PFSK-1 (cell line): ENCODE measurements around the gene MFAP1.

Experiments used
- FOXP2 ChIP-seq: optimal IDR thresholded peaks from 2 replicates; pipeline ENCODE3; 2011; ENCODE audit warnings: borderline replicate concordance, control low read depth, inconsistent platforms; ENCODE audit not compliant: insufficient read depth; ENCODE audit errors: extremely low read length, extremely low read depth
- POLR2AphosphoS5 ChIP-seq: IDR thresholded peaks from 2 replicates; pipeline ENCODE4 v1.6.1; 2012; ENCODE audit warnings: low read depth, mild to moderate bottlenecking, control low read depth, low read length, moderate library complexity
- SIN3A ChIP-seq: IDR thresholded peaks from 2 replicates; pipeline ENCODE4 v1.6.1; 2012; ENCODE audit warnings: mild to moderate bottlenecking, low read length, moderate library complexity, borderline replicate concordance; ENCODE audit not compliant: insufficient read depth
- TAF1 ChIP-seq: IDR thresholded peaks from 2 replicates; pipeline ENCODE4 v1.6.1; 2012; ENCODE audit warnings: low read length, control low read depth, borderline replicate concordance; ENCODE audit not compliant: insufficient read depth
- TF ChIP-seq, protein P1 (sequence below), 2 experiments: IDR thresholded peaks; 2 replicates each; pipeline versions ENCODE4 v1.6.1 to v1.8.0; 2011 to 2012; ENCODE audit warnings: low read depth in 2 of 2, low read length in 2 of 2, control low read depth in 1 of 2, inconsistent platforms in 1 of 2, mild to moderate bottlenecking in 1 of 2, moderate library complexity in 1 of 2; ENCODE audit not compliant: insufficient read depth in 1 of 2

The MFAP1 gene

DNA sequence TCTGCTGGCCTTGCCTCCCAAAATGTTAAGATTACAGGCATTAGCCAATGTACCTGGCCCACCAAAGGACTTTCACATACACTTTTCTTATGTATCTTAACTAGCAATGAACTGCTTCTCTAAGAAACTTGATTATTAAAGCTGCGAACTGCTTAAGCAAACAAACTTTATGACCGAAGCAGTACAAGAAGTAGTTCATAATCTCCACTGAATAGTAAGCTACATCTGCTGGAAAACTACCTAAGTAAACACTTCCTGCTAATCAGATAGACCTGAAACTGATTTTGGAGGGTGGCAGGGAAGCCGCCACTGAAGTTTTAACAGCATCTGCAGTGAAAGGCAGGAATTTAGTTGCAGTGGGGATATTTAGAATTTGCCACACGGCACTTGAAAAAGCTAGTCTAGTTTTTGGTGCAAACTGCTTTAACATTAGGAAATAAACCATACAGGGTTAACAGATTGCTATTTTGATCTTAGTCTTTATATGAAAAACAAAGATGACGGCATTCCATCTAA, 16.0 kb downstream of the MFAP1 start:
- TF ChIP-seq SIN3A = no peak
- TF ChIP-seq POLR2AphosphoS5 = no peak
- no peak for TF ChIP-seq FOXP2
- TF ChIP-seq, protein P1, sequence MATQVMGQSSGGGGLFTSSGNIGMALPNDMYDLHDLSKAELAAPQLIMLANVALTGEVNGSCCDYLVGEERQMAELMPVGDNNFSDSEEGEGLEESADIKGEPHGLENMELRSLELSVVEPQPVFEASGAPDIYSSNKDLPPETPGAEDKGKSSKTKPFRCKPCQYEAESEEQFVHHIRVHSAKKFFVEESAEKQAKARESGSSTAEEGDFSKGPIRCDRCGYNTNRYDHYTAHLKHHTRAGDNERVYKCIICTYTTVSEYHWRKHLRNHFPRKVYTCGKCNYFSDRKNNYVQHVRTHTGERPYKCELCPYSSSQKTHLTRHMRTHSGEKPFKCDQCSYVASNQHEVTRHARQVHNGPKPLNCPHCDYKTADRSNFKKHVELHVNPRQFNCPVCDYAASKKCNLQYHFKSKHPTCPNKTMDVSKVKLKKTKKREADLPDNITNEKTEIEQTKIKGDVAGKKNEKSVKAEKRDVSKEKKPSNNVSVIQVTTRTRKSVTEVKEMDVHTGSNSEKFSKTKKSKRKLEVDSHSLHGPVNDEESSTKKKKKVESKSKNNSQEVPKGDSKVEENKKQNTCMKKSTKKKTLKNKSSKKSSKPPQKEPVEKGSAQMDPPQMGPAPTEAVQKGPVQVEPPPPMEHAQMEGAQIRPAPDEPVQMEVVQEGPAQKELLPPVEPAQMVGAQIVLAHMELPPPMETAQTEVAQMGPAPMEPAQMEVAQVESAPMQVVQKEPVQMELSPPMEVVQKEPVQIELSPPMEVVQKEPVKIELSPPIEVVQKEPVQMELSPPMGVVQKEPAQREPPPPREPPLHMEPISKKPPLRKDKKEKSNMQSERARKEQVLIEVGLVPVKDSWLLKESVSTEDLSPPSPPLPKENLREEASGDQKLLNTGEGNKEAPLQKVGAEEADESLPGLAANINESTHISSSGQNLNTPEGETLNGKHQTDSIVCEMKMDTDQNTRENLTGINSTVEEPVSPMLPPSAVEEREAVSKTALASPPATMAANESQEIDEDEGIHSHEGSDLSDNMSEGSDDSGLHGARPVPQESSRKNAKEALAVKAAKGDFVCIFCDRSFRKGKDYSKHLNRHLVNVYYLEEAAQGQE (IDR thresholded peaks at IDR 0.05; ENCODE audit: insufficient read depth in 1 of 2, low read depth in 2 of 2, low read length in 2 of 2) = no peak
- no peak for TF ChIP-seq TAF1

DNA sequence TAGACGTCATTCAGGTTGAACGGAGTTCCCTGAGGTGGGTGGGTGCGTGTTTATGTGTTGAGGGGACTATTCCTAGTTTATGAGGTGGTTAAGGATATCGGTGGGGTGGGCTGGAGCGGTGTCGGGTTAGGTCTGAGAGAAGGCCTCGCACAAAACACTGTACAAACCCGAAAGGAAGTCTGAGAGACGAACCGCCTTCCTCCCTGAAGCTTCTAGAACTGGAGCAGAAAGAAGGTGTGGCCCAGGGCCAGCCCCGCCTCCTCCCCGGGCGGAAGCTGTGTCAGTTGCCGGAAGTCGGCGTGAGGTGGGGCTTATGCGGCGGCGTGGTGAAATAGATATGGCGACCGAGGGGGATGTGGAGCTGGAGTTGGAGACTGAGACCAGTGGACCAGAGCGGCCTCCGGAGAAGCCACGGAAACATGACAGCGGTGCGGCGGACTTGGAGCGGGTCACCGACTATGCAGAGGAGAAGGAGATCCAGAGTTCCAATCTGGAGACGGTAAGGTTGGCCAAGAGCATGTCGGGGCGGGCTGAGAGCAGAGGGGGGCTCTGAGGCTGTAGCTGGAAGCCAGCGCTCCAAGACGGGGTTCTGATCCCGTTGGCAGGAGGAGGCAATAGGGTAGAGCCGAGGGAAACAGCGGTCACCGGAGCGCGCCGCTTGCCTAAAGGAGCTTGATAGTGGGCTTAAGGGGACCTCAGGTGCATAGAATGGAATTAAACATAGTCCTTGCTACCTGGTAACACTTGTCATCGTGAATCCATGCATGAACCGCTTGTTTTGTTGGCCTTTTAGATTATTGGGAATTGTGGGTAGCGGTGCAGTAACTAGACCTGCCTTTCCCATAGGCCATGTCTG, 24.0 kb downstream of the MFAP1 start, which contains the start of gene HYPK:
HYPK (plus strand) TSS at position 314 of the 856 bp plus-strand sequence; CDS start at position 338, 24 bp downstream.
- TF ChIP-seq POLR2AphosphoS5 (peak; percentile 89), SIN3A (peak; percentile 71; the same call in 1 of the 2 replicates), FOXP2 (no peak), TAF1 (peak; percentile 89)
- TF ChIP-seq, protein P1 (IDR thresholded peaks at IDR 0.05; ENCODE audit: insufficient read depth in 1 of 2, low read depth in 2 of 2, low read length in 2 of 2) = no peak; a peak in 1 of 4 replicates

DNA sequence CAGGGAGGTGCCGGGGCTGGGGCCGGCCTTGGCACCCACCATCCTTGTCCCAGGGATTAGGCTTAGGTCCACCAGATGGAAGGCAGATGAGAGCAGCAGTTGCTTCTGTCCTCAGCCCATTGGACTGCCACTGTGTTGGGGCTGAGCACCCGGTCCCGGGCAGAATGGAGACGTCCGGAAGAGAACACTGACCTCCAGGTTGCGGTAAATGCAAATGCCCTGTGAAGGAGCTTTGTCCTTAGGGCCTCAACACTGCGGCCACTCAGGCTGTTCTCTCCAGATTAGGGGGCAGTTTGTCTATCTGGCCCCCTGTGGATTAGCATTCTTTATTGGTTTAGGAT, 24.6 kb downstream of the MFAP1 start, which contains the start of gene SERINC4:
SERINC4 (minus strand) TSS at position 276 of the 341 bp plus-strand sequence; CDS start at position 42, 234 bp downstream.
- TF ChIP-seq, protein P1 (IDR thresholded peaks at IDR 0.05; ENCODE audit: insufficient read depth in 1 of 2, low read depth in 2 of 2, low read length in 2 of 2) = no peak
- TF ChIP-seq FOXP2 (no peak), SIN3A (no peak), TAF1 (no peak), POLR2AphosphoS5 (no peak)

DNA sequence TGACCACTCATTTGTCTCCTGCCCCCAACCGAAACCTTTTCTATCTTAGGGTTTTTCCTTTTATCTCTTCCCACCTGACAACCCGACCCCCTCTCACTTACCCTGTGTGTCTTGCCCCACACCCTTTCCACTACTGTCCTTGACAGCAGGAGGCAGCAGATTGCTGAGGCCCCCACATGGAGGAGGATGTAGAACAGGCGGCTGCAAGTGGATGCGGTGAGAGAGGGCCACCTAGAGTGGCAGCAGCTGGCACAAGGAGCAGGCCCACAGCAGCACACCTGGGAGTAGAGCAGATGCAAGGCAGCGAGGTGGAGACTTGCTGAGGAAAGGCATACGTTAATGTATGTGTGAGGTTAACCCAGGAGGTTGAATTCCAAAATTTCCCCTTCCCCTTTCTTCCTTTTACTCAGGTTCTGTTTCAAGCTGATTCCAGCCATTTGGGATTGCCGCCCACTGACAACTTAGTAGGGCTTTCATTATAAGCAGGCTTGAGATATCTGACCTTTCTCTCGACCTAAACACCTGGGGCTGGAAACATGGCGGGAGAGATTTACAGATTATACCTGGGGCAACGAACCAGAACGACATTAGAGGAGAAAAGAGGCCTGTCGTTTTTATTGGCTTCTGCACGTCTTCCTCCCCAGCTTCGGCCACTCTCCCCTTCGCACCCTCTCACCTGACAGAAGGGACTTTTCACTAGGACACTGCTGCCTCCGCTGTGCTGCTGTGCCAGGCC, 25.1 kb downstream of the MFAP1 start:
- TF ChIP-seq SIN3A (no peak), FOXP2 (no peak), POLR2AphosphoS5 (no peak), TAF1 (no peak)
- TF ChIP-seq, protein P1 (IDR thresholded peaks at IDR 0.05; ENCODE audit: insufficient read depth in 1 of 2, low read depth in 2 of 2, low read length in 2 of 2) = no peak
